Stimulated activated CD4-positive, alpha-beta T cell treated with anti-CD3 and anti-CD28 coated beads, Interleukin-4, amount 100 ng/mL, for 48 hours (primary cell): ENCODE measurements around the gene RBM28.

Experiments
- DNase-seq, 2 donors: peaks; one replicate each; pipeline ENCODE4 v3.0.0-alpha.2; 2020; ENCODE audit warnings: low read depth in 2 of 2

Gene RBM28

GRCh38 chr7:128260069-128260795 lies 83.5 kb downstream of the RBM28 start:
- DNase-seq = no peak

DNA sequence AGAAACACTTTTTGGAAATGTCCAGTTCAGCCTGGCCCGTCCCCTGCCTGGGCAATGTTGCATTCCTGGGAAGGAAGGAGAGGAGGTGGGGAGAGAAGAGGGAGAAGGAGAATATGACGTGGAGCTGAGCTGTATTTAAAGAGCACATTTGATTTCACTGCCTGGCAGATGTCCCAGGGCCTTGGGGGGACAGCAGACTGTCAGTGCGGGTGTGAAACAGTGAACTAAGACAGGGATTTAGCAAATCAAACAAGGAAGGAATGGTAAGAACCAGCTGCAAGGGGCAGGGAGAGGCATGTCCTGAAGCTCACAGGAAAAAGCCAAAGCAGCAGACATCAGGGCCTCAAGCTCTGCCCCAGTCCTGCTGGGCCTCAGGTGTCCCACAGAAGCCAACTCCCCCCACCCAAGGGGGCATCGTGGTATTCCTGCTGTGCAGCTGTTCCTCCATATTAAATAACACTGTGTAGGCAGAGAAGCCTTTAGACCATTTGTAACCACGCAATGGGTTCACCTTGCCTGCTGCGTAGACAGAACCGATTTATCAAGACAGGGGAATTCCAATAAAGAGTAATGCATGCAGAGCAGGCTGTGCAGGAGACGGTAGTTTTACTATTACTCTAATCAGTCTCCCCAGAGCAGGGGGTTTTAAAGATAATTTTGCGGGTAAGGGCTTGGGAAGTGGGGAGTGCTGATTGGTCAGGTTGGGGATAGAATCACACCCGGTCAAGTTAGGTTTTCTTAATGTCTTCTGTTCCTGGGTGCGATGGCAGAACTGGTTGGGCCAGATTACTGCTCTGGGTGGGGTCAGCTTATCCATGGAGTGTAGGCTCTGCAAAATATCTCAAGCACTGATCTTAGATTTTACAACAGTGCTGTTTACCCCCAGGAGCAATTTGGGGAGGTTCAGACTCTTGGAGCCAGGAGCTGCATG lies 84.3 kb downstream of the RBM28 start:
- DNase-seq = no peak

DNA sequence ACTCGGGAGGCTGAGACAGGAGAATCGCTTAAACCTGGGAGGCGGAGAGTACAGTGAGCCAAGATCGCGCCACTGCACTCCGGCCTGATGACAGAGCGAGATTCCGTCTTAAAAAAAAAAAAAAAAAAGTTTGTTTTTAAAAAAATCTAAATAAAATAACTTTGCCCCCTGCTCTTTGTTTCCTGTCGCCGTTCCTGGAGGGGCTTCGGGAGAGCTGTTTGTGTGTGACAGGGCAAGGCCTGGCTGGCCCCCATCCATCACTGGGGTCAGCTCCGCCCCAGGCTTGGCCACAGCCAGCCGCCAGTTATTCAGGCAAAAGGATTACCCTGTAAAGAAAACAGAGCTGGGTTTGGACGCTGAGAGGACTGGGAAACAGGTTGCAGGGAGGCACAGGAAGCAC lies 86.2 kb downstream of the RBM28 start:
- no peak for DNase-seq

DNA sequence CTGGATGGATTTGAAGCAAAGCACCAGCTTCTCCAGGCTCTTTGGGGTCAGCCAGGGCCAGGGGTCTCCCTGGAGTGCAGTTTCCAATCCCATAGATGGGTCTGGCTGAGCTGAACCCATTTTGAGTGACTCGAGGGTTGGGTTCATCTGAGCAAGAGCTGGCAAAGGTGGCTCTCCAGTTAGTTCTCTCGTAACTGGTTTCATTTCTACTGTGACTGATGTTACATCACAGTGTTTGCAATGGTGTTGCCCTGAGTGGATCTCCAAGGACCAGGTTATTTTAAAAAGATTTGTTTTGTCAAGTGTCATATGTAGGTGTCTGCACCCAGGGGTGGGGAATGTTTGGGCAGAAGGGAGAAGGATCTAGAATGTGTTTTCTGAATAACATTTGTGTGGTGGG lies 88.4 kb downstream of the RBM28 start:
- DNase-seq = no peak

- no peak for DNase-seq
Measured at GRCh38 chr7:128254470-128254869, 89.2 kb downstream of the RBM28 start.

DNA sequence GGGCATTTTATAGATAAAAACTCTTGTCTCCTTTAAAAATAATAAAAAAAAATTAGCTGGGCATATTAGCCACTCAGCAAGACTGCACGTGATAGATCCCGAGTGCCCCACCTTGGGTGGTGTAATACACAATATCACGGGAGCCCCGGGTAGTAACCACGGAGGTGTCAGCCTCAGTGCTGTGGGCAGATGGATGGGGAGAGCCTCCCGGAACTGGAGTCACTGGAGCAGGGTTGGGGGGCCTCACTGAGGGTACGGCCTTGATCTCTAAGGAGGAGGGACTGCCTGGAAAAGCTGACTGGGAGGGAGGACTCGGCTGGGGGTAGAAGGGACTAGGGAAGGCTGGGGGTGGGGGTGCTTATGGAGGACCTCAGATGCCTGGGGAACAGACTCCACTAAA lies 90.0 kb downstream of the RBM28 start:
- no peak for DNase-seq

- no peak for DNase-seq
Measured at GRCh38 chr7:128251337-128251736, 92.4 kb downstream of the RBM28 start.
